ENCODE measurements around the gene GNB1. TPM values are rescaled to one million over a fixed set of nuclear protein-coding genes. Genes with fewer than 3 reads are reported as not detected.

The GNB1 gene
- total and polyA plus RNA-seq, 9 of the 15 experiments (the other 6 are each of a cell fraction or from before 2014, with no cell fraction given), result 34.3 to 388 (median 114) TPM

DNA sequence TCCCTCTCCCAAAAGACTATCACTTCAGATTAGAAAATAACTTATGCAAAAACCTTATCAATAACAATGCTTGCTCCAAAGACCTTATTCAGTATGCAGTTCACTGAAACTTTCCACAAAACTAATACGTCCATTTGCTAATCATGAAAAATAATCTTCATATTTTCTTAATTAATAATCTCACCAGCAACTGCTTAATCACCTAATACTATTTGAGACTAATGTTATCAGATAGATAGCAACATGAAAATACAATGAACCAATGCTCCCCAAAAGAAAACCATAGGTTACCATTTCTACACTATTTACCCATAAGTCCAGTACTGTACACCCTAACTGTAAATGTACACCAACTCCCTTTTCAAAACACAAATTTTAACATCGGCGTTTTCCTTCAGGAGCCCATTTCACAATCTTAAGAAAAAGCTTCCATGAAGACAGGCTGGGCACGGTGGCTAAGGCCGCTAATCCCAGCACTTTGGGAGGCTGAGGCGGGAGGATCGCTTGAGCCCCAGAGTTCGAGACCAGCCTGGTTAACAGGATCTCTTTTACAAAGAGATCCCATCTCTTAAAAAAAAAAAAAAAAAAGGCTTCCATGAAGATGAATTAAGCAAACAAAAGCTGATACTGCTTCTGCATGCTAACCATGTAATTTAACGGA, 1.7 kb downstream of the GNB1 start (continued):
- TF ChIP-seq, protein P1, sequence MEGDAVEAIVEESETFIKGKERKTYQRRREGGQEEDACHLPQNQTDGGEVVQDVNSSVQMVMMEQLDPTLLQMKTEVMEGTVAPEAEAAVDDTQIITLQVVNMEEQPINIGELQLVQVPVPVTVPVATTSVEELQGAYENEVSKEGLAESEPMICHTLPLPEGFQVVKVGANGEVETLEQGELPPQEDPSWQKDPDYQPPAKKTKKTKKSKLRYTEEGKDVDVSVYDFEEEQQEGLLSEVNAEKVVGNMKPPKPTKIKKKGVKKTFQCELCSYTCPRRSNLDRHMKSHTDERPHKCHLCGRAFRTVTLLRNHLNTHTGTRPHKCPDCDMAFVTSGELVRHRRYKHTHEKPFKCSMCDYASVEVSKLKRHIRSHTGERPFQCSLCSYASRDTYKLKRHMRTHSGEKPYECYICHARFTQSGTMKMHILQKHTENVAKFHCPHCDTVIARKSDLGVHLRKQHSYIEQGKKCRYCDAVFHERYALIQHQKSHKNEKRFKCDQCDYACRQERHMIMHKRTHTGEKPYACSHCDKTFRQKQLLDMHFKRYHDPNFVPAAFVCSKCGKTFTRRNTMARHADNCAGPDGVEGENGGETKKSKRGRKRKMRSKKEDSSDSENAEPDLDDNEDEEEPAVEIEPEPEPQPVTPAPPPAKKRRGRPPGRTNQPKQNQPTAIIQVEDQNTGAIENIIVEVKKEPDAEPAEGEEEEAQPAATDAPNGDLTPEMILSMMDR (IDR thresholded peaks at IDR 0.05 in 2 of 3, conservative IDR thresholded peaks at IDR 0.05 in 1 of 3; ENCODE audit: insufficient read depth in 2 of 3, low read depth in 1 of 3, low read length in 3 of 3), result no peak
- TF ChIP-seq TAF7 (tag; IDR thresholded peaks at IDR 0.05), result no peak
- TF ChIP-seq MXI1 (IDR thresholded peaks at IDR 0.05; ENCODE audit: low read depth, low read length), result no peak
- no peak for TF ChIP-seq TAF9B (IDR thresholded peaks at IDR 0.05; ENCODE audit: partially characterized antibody)
- TF ChIP-seq ARID1B (IDR thresholded peaks at IDR 0.05), result no peak
- 0 out of 2 replicates have a peak, but pooled peaks have one; percentile 34 for TF ChIP-seq ZBTB43 (CRISPR knock-in tag; IDR thresholded peaks at IDR 0.05)
- TF ChIP-seq TOE1 (IDR thresholded peaks at IDR 0.05; ENCODE audit: borderline replicate concordance), result no peak
- TF ChIP-seq TOE1 (CRISPR knock-in tag; IDR thresholded peaks at IDR 0.05; ENCODE audit: borderline replicate concordance, low read depth), result no peak
- TF ChIP-seq OTX1 (CRISPR knock-in tag; IDR thresholded peaks at IDR 0.05), result no peak
- TF ChIP-seq MEF2A (IDR thresholded peaks at IDR 0.05; ENCODE audit: control insufficient read depth, low read depth, low read length), result no peak
- no peak for TF ChIP-seq EZH2 (IDR thresholded peaks at IDR 0.05; ENCODE audit: borderline replicate concordance, low read depth, low read length)
- TF ChIP-seq, protein P2, sequence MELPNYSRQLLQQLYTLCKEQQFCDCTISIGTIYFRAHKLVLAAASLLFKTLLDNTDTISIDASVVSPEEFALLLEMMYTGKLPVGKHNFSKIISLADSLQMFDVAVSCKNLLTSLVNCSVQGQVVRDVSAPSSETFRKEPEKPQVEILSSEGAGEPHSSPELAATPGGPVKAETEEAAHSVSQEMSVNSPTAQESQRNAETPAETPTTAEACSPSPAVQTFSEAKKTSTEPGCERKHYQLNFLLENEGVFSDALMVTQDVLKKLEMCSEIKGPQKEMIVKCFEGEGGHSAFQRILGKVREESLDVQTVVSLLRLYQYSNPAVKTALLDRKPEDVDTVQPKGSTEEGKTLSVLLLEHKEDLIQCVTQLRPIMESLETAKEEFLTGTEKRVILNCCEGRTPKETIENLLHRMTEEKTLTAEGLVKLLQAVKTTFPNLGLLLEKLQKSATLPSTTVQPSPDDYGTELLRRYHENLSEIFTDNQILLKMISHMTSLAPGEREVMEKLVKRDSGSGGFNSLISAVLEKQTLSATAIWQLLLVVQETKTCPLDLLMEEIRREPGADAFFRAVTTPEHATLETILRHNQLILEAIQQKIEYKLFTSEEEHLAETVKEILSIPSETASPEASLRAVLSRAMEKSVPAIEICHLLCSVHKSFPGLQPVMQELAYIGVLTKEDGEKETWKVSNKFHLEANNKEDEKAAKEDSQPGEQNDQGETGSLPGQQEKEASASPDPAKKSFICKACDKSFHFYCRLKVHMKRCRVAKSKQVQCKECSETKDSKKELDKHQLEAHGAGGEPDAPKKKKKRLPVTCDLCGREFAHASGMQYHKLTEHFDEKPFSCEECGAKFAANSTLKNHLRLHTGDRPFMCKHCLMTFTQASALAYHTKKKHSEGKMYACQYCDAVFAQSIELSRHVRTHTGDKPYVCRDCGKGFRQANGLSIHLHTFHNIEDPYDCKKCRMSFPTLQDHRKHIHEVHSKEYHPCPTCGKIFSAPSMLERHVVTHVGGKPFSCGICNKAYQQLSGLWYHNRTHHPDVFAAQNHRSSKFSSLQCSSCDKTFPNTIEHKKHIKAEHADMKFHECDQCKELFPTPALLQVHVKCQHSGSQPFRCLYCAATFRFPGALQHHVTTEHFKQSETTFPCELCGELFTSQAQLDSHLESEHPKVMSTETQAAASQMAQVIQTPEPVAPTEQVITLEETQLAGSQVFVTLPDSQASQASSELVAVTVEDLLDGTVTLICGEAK (IDR thresholded peaks at IDR 0.05), result 0 out of 2 replicates have a peak, but pooled peaks have one; percentile 24
- TF ChIP-seq, protein P2 (CRISPR knock-in tag; IDR thresholded peaks at IDR 0.05), result no peak
